ENCODE data around the gene STIM2. TPM values are rescaled to one million over a fixed set of nuclear protein-coding genes. Genes with fewer than 3 reads are reported as not detected.
A peak's percentile ranks its signal among the peaks of the same experiment; 100 is the strongest.
"Not testable (repeated sequence)": the region's sequence is repeated elsewhere in the genome, so short reads cannot be mapped to it uniquely, and the experiment has no call there.

The STIM2 gene
- total RNA-seq, 1 experiment from 2014 or later, result 203 TPM

DNA sequence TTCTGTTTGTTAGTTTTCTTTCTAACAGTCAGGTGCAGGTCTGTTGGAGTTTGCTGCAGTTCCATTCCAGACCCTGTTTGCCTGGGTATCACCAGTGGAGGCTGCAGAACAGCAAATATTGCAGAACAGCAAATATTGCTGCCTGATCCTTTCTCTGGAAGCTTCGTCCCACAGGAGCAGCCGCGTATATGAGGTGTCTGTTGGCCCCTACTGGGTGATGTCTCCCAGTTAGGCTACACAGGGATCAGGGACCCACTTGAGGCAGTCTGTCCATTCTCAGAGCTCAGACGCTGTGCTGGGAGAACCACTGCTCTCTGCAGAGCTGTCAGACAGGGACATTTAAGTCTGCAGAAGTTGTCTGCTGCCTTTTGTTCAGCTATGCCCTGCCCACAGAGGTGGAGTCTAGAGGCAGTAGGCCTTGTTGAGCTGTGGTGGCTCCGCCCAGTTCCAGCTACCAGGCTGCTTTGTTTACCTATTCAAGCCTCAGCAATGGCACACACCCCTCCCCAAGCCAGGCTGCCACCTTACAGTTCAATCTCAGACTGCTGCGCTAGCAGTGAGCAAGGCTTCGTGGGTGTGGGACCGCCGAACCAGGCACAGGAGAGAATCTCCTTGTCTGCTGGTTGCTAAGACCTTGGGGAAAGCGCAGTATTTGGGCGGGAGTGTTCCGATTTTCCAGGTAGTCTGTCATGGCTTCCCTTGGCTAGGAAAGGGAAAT lies 115.0 kb downstream of the STIM2 start:
- Histone ChIP-seq H3K4me1 (ENCODE audit: low read length) (peaks cover 23% of the 10 kb centered on the region), H3K79me2 (ENCODE audit: low read length) (peaks cover 86% of the 10 kb centered on the region)
- not testable (repeated sequence) for H3K4me3 ChIP-seq (ENCODE audit: low read length); H3K9ac ChIP-seq (ENCODE audit: low read length); H3K27ac ChIP-seq (ENCODE audit: low read length); DNase-seq; H4K20me1 ChIP-seq (ENCODE audit: insufficient read depth, low read depth, low read length); H3K27me3 ChIP-seq (ENCODE audit: low read length); H2AFZ ChIP-seq (ENCODE audit: low read length); H3K9me2 ChIP-seq (replicated peaks; ENCODE audit: insufficient read depth, low read length); H3K36me3 ChIP-seq (ENCODE audit: insufficient read depth, low read length); H3K9me3 ChIP-seq (ENCODE audit: low read length); H3K4me2 ChIP-seq (ENCODE audit: low read depth, low read length, poor library complexity, severe bottlenecking)

DNA sequence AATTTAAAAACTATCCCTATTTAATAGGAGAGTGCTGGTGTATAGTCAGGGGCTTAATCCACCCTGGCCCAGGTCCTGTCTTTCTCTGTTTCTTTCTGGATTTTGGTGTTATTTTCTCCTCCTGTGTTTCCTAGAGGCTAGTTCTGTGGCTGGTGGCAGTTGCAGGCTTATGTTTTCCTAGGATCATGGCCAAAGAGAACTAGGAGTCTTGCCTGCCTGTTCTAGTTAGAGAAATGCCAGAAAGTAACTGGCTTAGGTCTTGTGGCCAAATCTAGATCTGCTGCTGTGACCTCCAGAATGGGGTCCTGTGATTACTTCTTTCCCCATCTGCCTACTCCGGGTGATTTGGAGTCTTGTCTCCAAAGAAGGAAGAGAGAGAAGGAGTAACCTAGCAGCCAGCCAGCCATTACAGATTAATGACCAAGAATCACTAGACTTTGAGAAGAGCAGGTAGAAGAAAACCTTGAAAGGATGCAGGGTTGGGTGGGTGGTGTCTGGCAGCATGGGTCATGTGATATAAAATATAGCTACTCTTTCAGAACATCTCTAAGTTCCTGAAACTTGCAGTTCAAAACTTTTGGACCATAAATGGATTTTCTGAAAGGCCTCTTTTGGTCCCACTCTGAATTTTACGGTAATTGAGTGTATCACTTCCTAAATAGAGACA lies 117.9 kb downstream of the STIM2 start:
- no peaks in the 10 kb centered on the region for H3K9me2 ChIP-seq (replicated peaks; ENCODE audit: insufficient read depth, low read length)
- no peak overlapping the region for H3K4me3 ChIP-seq (ENCODE audit: low read length)
- H3K9ac ChIP-seq (ENCODE audit: low read length), result no peak overlapping the region
- peak overlapping the region; percentile 10; the same call in 1 of the 2 replicates for H3K27ac ChIP-seq (ENCODE audit: low read length)
- DNase-seq, result no peak
- no peaks in the 10 kb centered on the region for H3K36me3 ChIP-seq (ENCODE audit: insufficient read depth, low read length)
- H2AFZ ChIP-seq (ENCODE audit: low read length), result no peak overlapping the region
- no peaks in the 10 kb centered on the region for H4K20me1 ChIP-seq (ENCODE audit: insufficient read depth, low read depth, low read length)
- peaks cover 93% of the 10 kb centered on the region for H3K79me2 ChIP-seq (ENCODE audit: low read length)
- no peak overlapping the region for H3K4me2 ChIP-seq (ENCODE audit: low read depth, low read length, poor library complexity, severe bottlenecking)
- H3K4me1 ChIP-seq (ENCODE audit: low read length), result peaks cover 35% of the 10 kb centered on the region
- H3K9me3 ChIP-seq (ENCODE audit: low read length), result no peaks in the 10 kb centered on the region
- H3K27me3 ChIP-seq (ENCODE audit: low read length), result no peaks in the 10 kb centered on the region

DNA sequence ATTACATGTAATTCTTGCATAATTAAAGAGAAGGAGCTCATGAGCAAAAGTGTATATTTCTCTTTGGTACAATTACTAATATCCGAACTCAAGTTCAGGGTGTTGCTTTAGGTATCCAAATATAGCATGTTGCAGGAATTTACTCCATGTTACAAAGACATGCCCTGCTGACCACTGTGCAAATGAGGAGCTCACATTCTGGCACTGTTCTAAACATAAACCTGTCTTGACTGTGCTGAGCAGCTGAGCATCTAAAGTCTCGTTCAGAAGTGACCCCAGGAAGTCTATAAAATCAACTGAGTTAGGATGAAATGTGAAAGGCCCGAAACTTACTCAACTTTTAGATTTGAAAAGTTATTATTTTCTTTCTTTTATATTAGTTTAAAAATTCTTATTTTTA lies 124.3 kb downstream of the STIM2 start:
- no peak overlapping the region for H3K4me3 ChIP-seq (ENCODE audit: low read length)
- H4K20me1 ChIP-seq (ENCODE audit: insufficient read depth, low read depth, low read length), result no peaks in the 10 kb centered on the region
- H3K79me2 ChIP-seq (ENCODE audit: low read length), result peaks cover 97% of the 10 kb centered on the region
- H3K27me3 ChIP-seq (ENCODE audit: low read length), result no peaks in the 10 kb centered on the region
- no peak overlapping the region for H3K9ac ChIP-seq (ENCODE audit: low read length)
- peak; percentile 48 for DNase-seq
- no peaks in the 10 kb centered on the region for H3K9me3 ChIP-seq (ENCODE audit: low read length)
- peak overlapping the region; percentile 66 for H3K27ac ChIP-seq (ENCODE audit: low read length)
- peak overlapping the region; percentile 38 for H3K4me2 ChIP-seq (ENCODE audit: low read depth, low read length, poor library complexity, severe bottlenecking)
- peaks cover 11% of the 10 kb centered on the region; the same call in 1 of the 2 replicates for H3K36me3 ChIP-seq (ENCODE audit: insufficient read depth, low read length)
- peaks cover 60% of the 10 kb centered on the region for H3K4me1 ChIP-seq (ENCODE audit: low read length)
- H2AFZ ChIP-seq (ENCODE audit: low read length), result no peak overlapping the region
- no peaks in the 10 kb centered on the region for H3K9me2 ChIP-seq (replicated peaks; ENCODE audit: insufficient read depth, low read length)

DNA sequence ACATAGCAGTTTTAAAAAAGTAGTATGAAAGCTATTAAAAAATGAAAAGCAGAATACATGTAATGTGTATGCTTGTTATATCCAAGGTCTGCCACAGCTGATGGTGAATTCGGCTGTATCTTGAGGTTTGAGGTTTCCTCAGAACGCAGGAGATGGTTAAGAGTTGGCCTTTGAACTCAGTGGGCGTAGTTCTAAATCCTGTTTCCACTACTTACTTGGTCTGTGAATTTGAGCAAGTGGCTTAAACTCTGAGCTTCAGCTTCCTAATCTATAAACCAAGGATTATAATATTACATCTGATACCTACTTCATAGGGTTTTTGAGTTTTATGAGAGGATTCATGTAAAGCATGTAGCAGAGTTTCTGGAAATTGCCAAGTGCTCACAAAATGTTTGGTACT lies 125.2 kb downstream of the STIM2 start:
- H2AFZ ChIP-seq (ENCODE audit: low read length), result no peak overlapping the region
- no peaks in the 10 kb centered on the region for H3K27me3 ChIP-seq (ENCODE audit: low read length)
- DNase-seq, result peak; percentile 40
- H3K9me3 ChIP-seq (ENCODE audit: low read length), result peaks cover 3% of the 10 kb centered on the region; the same call in 1 of the 2 replicates
- H3K4me1 ChIP-seq (ENCODE audit: low read length), result peaks cover 70% of the 10 kb centered on the region
- H4K20me1 ChIP-seq (ENCODE audit: insufficient read depth, low read depth, low read length), result no peaks in the 10 kb centered on the region
- peak overlapping the region; percentile 66 for H3K27ac ChIP-seq (ENCODE audit: low read length)
- no peak overlapping the region for H3K9ac ChIP-seq (ENCODE audit: low read length)
- H3K36me3 ChIP-seq (ENCODE audit: insufficient read depth, low read length), result peaks cover 13% of the 10 kb centered on the region; the same call in 1 of the 2 replicates
- H3K4me2 ChIP-seq (ENCODE audit: low read depth, low read length, poor library complexity, severe bottlenecking), result peak overlapping the region; percentile 38
- H3K9me2 ChIP-seq (replicated peaks; ENCODE audit: insufficient read depth, low read length), result no peaks in the 10 kb centered on the region
- H3K4me3 ChIP-seq (ENCODE audit: low read length), result no peak overlapping the region
- peaks cover 97% of the 10 kb centered on the region for H3K79me2 ChIP-seq (ENCODE audit: low read length)

DNA sequence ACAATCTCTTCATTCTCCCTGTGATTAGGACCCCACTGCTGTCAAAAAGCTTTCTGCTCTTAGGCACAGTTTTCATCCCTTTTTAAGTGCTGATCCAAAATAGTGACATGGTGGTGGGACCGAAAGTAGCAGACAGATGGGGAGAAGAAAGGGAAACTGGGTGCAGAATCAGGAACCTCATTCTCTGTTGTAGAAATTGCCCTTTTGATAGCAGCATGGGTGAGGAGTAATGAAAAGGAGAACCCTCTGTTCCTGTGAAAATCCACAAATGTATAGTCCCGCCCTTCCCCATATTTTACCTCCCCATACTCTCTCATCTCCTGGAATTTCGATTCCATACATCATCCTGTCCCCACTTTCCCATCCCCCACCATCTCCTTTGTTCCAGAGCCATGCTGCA lies 126.5 kb downstream of the STIM2 start:
- H3K9ac ChIP-seq (ENCODE audit: low read length), result no peak overlapping the region
- no peaks in the 10 kb centered on the region for H4K20me1 ChIP-seq (ENCODE audit: insufficient read depth, low read depth, low read length)
- peaks cover 95% of the 10 kb centered on the region for H3K79me2 ChIP-seq (ENCODE audit: low read length)

DNA sequence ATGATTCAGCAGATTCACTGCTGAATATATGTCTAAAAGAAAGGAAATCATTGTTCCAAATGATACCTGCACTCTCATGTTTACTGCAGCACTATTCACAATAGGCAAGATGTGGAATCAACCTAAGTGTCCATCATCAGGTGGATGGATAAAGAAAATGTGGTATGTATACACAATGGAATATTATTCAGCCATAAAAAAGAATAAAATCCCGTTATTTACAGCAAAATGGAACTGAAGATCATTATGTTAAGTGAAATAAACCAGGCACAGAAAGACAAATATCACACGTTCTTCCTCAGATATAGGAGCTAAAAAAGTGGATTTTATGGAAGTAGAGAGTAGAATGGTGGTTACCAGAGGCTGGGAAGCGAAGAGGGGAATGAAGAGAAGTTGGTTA lies 130.4 kb downstream of the STIM2 start:
- Histone ChIP-seq H4K20me1 (ENCODE audit: insufficient read depth, low read depth, low read length) (no peaks in the 10 kb centered on the region), H3K27me3 (ENCODE audit: low read length) (no peaks in the 10 kb centered on the region), H3K79me2 (ENCODE audit: low read length) (peaks cover 93% of the 10 kb centered on the region), H2AFZ (ENCODE audit: low read length) (no peak overlapping the region), H3K9ac (ENCODE audit: low read length) (no peak overlapping the region), H3K9me2 (replicated peaks; ENCODE audit: insufficient read depth, low read length) (no peaks in the 10 kb centered on the region), H3K9me3 (ENCODE audit: low read length) (peaks cover 3% of the 10 kb centered on the region; the same call in 1 of the 2 replicates), H3K27ac (ENCODE audit: low read length) (peak overlapping the region; percentile 96), H3K4me3 (ENCODE audit: low read length) (peak overlapping the region; percentile 54; the same call in 1 of the 2 replicates), H3K36me3 (ENCODE audit: insufficient read depth, low read length) (peaks cover 25% of the 10 kb centered on the region; the same call in 1 of the 2 replicates), H3K4me1 (ENCODE audit: low read length) (peaks cover 82% of the 10 kb centered on the region), H3K4me2 (ENCODE audit: low read depth, low read length, poor library complexity, severe bottlenecking) (peak overlapping the region; percentile 79)
- DNase-seq, result no peak

More for the DNA sequence above, 126.5 kb downstream of the STIM2 start:
- H3K4me1 ChIP-seq (ENCODE audit: low read length), result peaks cover 83% of the 10 kb centered on the region
- no peak overlapping the region for H2AFZ ChIP-seq (ENCODE audit: low read length)
- peak overlapping the region; percentile 18 for H3K4me2 ChIP-seq (ENCODE audit: low read depth, low read length, poor library complexity, severe bottlenecking)
- peaks cover 13% of the 10 kb centered on the region; the same call in 1 of the 2 replicates for H3K36me3 ChIP-seq (ENCODE audit: insufficient read depth, low read length)
- DNase-seq, result peak; percentile 43
- H3K27ac ChIP-seq (ENCODE audit: low read length), result peak overlapping the region; percentile 66
- H3K9me3 ChIP-seq (ENCODE audit: low read length), result peaks cover 3% of the 10 kb centered on the region; the same call in 1 of the 2 replicates
- H3K9me2 ChIP-seq (replicated peaks; ENCODE audit: insufficient read depth, low read length), result no peaks in the 10 kb centered on the region
- H3K4me3 ChIP-seq (ENCODE audit: low read length), result no peak overlapping the region
- no peaks in the 10 kb centered on the region for H3K27me3 ChIP-seq (ENCODE audit: low read length)

DNA sequence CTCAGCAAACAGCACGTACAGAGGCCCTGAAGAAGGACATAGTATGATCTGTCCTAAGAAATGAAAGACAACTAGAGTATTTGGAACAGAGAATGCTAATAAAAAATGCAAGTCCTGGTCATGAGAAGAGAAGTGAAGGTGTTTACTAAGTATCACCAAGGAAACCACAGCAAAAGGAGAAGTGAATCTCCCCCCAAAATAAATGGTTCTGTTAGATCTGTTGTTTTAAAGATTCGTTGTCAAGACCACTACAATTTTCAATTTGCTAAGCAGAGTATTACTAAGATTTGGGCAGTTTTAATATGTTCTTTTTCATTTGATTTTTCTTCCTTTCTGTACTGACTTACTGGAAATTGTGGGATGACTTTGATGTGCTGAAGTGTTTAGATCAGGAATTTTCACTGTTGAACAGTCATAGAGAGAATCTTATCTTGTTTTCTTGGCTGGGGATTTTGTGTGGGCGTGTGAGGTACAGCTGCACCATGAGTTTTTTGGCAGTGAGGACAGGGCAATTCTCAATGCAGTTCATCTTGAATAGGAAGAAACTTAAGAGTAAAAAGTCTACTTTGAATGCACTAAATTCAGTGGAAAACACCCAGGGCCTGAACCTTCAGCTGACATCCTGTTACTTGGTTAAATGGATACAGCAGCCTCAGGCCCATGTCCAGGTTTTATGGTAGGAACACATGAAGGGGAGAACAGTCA lies 132.2 kb downstream of the STIM2 start:
- peaks cover 3% of the 10 kb centered on the region; the same call in 1 of the 2 replicates for H3K9me3 ChIP-seq (ENCODE audit: low read length)
- DNase-seq, result peak; percentile 94
- H3K36me3 ChIP-seq (ENCODE audit: insufficient read depth, low read length), result peaks cover 24% of the 10 kb centered on the region; the same call in 1 of the 2 replicates
- peak overlapping the region; percentile 54 for H3K4me3 ChIP-seq (ENCODE audit: low read length)
- H3K4me2 ChIP-seq (ENCODE audit: low read depth, low read length, poor library complexity, severe bottlenecking), result peak overlapping the region; percentile 79
- peak overlapping the region; percentile 96 for H3K27ac ChIP-seq (ENCODE audit: low read length)
- peaks cover 71% of the 10 kb centered on the region for H3K4me1 ChIP-seq (ENCODE audit: low read length)
- H3K27me3 ChIP-seq (ENCODE audit: low read length), result no peaks in the 10 kb centered on the region
- H3K79me2 ChIP-seq (ENCODE audit: low read length), result peaks cover 93% of the 10 kb centered on the region
- peak overlapping the region; percentile 55 for H3K9ac ChIP-seq (ENCODE audit: low read length)
- H4K20me1 ChIP-seq (ENCODE audit: insufficient read depth, low read depth, low read length), result no peaks in the 10 kb centered on the region
- no peaks in the 10 kb centered on the region for H3K9me2 ChIP-seq (replicated peaks; ENCODE audit: insufficient read depth, low read length)
- no peak overlapping the region for H2AFZ ChIP-seq (ENCODE audit: low read length)

DNA sequence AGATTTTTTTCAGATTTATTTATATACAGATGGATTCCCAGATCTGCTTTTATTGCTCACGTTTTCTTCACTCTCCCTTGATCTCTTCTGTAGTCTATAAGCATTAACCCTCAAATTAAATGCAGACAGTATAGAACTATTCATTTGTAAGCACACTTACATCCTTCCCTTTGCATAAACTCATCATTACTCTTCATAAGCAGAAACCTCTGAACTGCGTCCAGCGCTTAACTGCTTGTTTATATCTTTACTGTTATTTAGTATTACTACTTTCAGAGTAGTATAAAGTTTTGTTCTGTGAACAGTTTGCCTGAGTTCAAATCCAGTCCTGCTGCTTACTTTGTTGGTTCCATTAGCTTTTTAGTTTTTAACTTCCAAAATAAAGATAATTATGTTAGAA lies 132.9 kb downstream of the STIM2 start:
- DNase-seq, result no peak
- Histone ChIP-seq H3K36me3 (ENCODE audit: insufficient read depth, low read length) (peaks cover 24% of the 10 kb centered on the region; the same call in 1 of the 2 replicates), H3K9me3 (ENCODE audit: low read length) (peaks cover 3% of the 10 kb centered on the region; the same call in 1 of the 2 replicates), H3K79me2 (ENCODE audit: low read length) (peaks cover 91% of the 10 kb centered on the region), H4K20me1 (ENCODE audit: insufficient read depth, low read depth, low read length) (no peaks in the 10 kb centered on the region), H3K4me2 (ENCODE audit: low read depth, low read length, poor library complexity, severe bottlenecking) (peak overlapping the region; percentile 79), H3K27ac (ENCODE audit: low read length) (peak overlapping the region; percentile 96), H2AFZ (ENCODE audit: low read length) (no peak overlapping the region), H3K4me1 (ENCODE audit: low read length) (peaks cover 71% of the 10 kb centered on the region), H3K27me3 (ENCODE audit: low read length) (no peaks in the 10 kb centered on the region), H3K9ac (ENCODE audit: low read length) (peak overlapping the region; percentile 55), H3K9me2 (replicated peaks; ENCODE audit: insufficient read depth, low read length) (no peaks in the 10 kb centered on the region), H3K4me3 (ENCODE audit: low read length) (peak overlapping the region; percentile 54)

All from Karpas-422 (cell line).